ENCODE measurements around the gene PLP2. TPM values are rescaled to one million over a fixed set of nuclear protein-coding genes. Genes with fewer than 3 reads are reported as not detected.

PLP2 gene
- total RNA-seq, 2 donors from 2014 or later = 228 to 233 TPM

- ATAC-seq (replicated peaks) = no peak
- no peaks in the 10 kb centered on the region for H3K9me3 Mint-ChIP-seq
- peaks cover 3% of the 10 kb centered on the region for H3K36me3 Mint-ChIP-seq (ENCODE audit: low read depth)
- H3K4me3 Mint-ChIP-seq = no peak overlapping the region
- no peaks in the 10 kb centered on the region for H3K27me3 Mint-ChIP-seq
- H3K27ac Mint-ChIP-seq = peak overlapping the region; percentile 66
- H3K4me1 Mint-ChIP-seq = no peaks in the 10 kb centered on the region
These were observed 32.3 kb downstream of the PLP2 start for GRCh38 chrX:49204017-49204416.

GRCh38 chrX:49204709-49205108 is 33.0 kb downstream of the PLP2 start:
- Mint-ChIP-seq H3K4me1 (no peaks in the 10 kb centered on the region), H3K4me3 (no peak overlapping the region), H3K36me3 (ENCODE audit: low read depth) (no peaks in the 10 kb centered on the region), H3K27me3 (no peaks in the 10 kb centered on the region), H3K9me3 (no peaks in the 10 kb centered on the region), H3K27ac (no peak overlapping the region)
- no peak for ATAC-seq (replicated peaks)

- no peak overlapping the region for H3K27ac Mint-ChIP-seq
- H3K36me3 Mint-ChIP-seq (ENCODE audit: low read depth) = no peaks in the 10 kb centered on the region
- no peak for ATAC-seq (replicated peaks)
- no peaks in the 10 kb centered on the region for H3K27me3 Mint-ChIP-seq
- no peaks in the 10 kb centered on the region for H3K9me3 Mint-ChIP-seq
- no peaks in the 10 kb centered on the region for H3K4me1 Mint-ChIP-seq
- H3K4me3 Mint-ChIP-seq = no peak overlapping the region
These were observed 33.7 kb downstream of the PLP2 start for GRCh38 chrX:49205443-49205842.

- H3K4me3 Mint-ChIP-seq = no peak overlapping the region
- no peak overlapping the region for H3K27ac Mint-ChIP-seq
- no peaks in the 10 kb centered on the region for H3K27me3 Mint-ChIP-seq
- H3K36me3 Mint-ChIP-seq (ENCODE audit: low read depth) = no peaks in the 10 kb centered on the region
- no peak for ATAC-seq (replicated peaks)
- H3K9me3 Mint-ChIP-seq = no peaks in the 10 kb centered on the region
- H3K4me1 Mint-ChIP-seq = no peaks in the 10 kb centered on the region
These were observed 34.8 kb downstream of the PLP2 start for GRCh38 chrX:49206543-49206942.

- Mint-ChIP-seq H3K27me3 (no peaks in the 10 kb centered on the region), H3K9me3 (no peaks in the 10 kb centered on the region), H3K27ac (no peak overlapping the region), H3K4me1 (no peaks in the 10 kb centered on the region), H3K36me3 (ENCODE audit: low read depth) (no peaks in the 10 kb centered on the region), H3K4me3 (no peak overlapping the region)
- no peak for ATAC-seq (replicated peaks)
These were observed 36.7 kb downstream of the PLP2 start for GRCh38 chrX:49208399-49208798.

GRCh38 chrX:49209434-49210251 is 37.9 kb downstream of the PLP2 start:
- Mint-ChIP-seq H3K4me3 (no peak overlapping the region), H3K27ac (no peak overlapping the region), H3K36me3 (ENCODE audit: low read depth) (no peaks in the 10 kb centered on the region), H3K4me1 (no peaks in the 10 kb centered on the region), H3K27me3 (no peaks in the 10 kb centered on the region), H3K9me3 (no peaks in the 10 kb centered on the region)
- no peak for ATAC-seq (replicated peaks)

GRCh38 chrX:49210406-49210805 is 38.7 kb downstream of the PLP2 start:
- no peaks in the 10 kb centered on the region for H3K36me3 Mint-ChIP-seq (ENCODE audit: low read depth)
- no peak overlapping the region for H3K27ac Mint-ChIP-seq
- ATAC-seq (replicated peaks) = no peak

GRCh38 chrX:49211074-49211473 is 39.4 kb downstream of the PLP2 start:
- H3K4me1 Mint-ChIP-seq = no peaks in the 10 kb centered on the region
- H3K36me3 Mint-ChIP-seq (ENCODE audit: low read depth) = no peaks in the 10 kb centered on the region
- H3K4me3 Mint-ChIP-seq = no peak overlapping the region
- H3K9me3 Mint-ChIP-seq = no peaks in the 10 kb centered on the region
- no peaks in the 10 kb centered on the region for H3K27me3 Mint-ChIP-seq
- H3K27ac Mint-ChIP-seq = no peak overlapping the region
- no peak for ATAC-seq (replicated peaks)

More at GRCh38 chrX:49210406-49210805, 38.7 kb downstream of the PLP2 start:
- Mint-ChIP-seq H3K4me1 (no peaks in the 10 kb centered on the region), H3K4me3 (no peak overlapping the region), H3K27me3 (no peaks in the 10 kb centered on the region), H3K9me3 (no peaks in the 10 kb centered on the region)

- H3K27ac Mint-ChIP-seq = no peak overlapping the region
- H3K9me3 Mint-ChIP-seq = no peaks in the 10 kb centered on the region
These were observed 40.5 kb downstream of the PLP2 start for GRCh38 chrX:49212209-49212608.

GRCh38 chrX:49212861-49213260 is 41.2 kb downstream of the PLP2 start:
- Mint-ChIP-seq H3K4me1 (no peaks in the 10 kb centered on the region), H3K27me3 (no peaks in the 10 kb centered on the region), H3K9me3 (no peaks in the 10 kb centered on the region), H3K36me3 (ENCODE audit: low read depth) (no peaks in the 10 kb centered on the region), H3K4me3 (no peak overlapping the region), H3K27ac (no peak overlapping the region)
- no peak for ATAC-seq (replicated peaks)

More at GRCh38 chrX:49212209-49212608, 40.5 kb downstream of the PLP2 start:
- H3K4me3 Mint-ChIP-seq = no peak overlapping the region
- H3K27me3 Mint-ChIP-seq = no peaks in the 10 kb centered on the region
- H3K36me3 Mint-ChIP-seq (ENCODE audit: low read depth) = no peaks in the 10 kb centered on the region
- no peak for ATAC-seq (replicated peaks)
- H3K4me1 Mint-ChIP-seq = no peaks in the 10 kb centered on the region

- Mint-ChIP-seq H3K9me3 (no peaks in the 10 kb centered on the region), H3K27ac (no peak overlapping the region), H3K4me3 (no peak overlapping the region), H3K27me3 (no peaks in the 10 kb centered on the region), H3K4me1 (no peaks in the 10 kb centered on the region), H3K36me3 (ENCODE audit: low read depth) (no peaks in the 10 kb centered on the region)
- ATAC-seq (replicated peaks) = no peak
These were observed 42.7 kb downstream of the PLP2 start for GRCh38 chrX:49214416-49214815.

GRCh38 chrX:49214996-49215526 is 43.4 kb downstream of the PLP2 start:
- H3K27ac Mint-ChIP-seq = no peak overlapping the region
- ATAC-seq (replicated peaks) = no peak
- no peaks in the 10 kb centered on the region for H3K9me3 Mint-ChIP-seq
- no peaks in the 10 kb centered on the region for H3K27me3 Mint-ChIP-seq
- no peak overlapping the region for H3K4me3 Mint-ChIP-seq
- no peaks in the 10 kb centered on the region for H3K4me1 Mint-ChIP-seq
- no peaks in the 10 kb centered on the region for H3K36me3 Mint-ChIP-seq (ENCODE audit: low read depth)

- no peak overlapping the region for H3K4me3 Mint-ChIP-seq
These were observed 48.4 kb downstream of the PLP2 start for GRCh38 chrX:49220100-49220499.

GRCh38 chrX:49221868-49222267 is 50.2 kb downstream of the PLP2 start:
- no peak overlapping the region for H3K4me3 Mint-ChIP-seq
- peaks cover 4% of the 10 kb centered on the region for H3K4me1 Mint-ChIP-seq
- H3K9me3 Mint-ChIP-seq = no peaks in the 10 kb centered on the region
- H3K27ac Mint-ChIP-seq = no peak overlapping the region
- no peaks in the 10 kb centered on the region for H3K27me3 Mint-ChIP-seq
- no peaks in the 10 kb centered on the region for H3K36me3 Mint-ChIP-seq (ENCODE audit: low read depth)
- ATAC-seq (replicated peaks) = no peak

More at GRCh38 chrX:49220100-49220499, 48.4 kb downstream of the PLP2 start:
- H3K4me1 Mint-ChIP-seq = peaks cover 4% of the 10 kb centered on the region
- no peak overlapping the region for H3K27ac Mint-ChIP-seq
- H3K27me3 Mint-ChIP-seq = no peaks in the 10 kb centered on the region
- no peak for ATAC-seq (replicated peaks)
- no peaks in the 10 kb centered on the region for H3K36me3 Mint-ChIP-seq (ENCODE audit: low read depth)
- H3K9me3 Mint-ChIP-seq = no peaks in the 10 kb centered on the region

Data from activated T-helper 17 cell treated with anti-CD3 and anti-CD28 coated beads, Interleukin-2, amount 50 U/mL, for 72 hours (primary cell).